Dermis blood vessel endothelial cell (primary cell): ENCODE results near the gene ELMO2. TPM values are rescaled to one million over a fixed set of nuclear protein-coding genes. Genes with fewer than 3 reads are reported as not detected.

Experiments used
- DNase-seq: peaks from one replicate; pipeline ENCODE4 v3.0.0; 2010
- total RNA-seq: library from RNA; depleted of rRNA; stranded (reverse); fragments of >200 nt; gene quantifications from 2 replicates; pipeline ENCODE4 v1.2.3, GENCODE V29; 2014

Gene ELMO2
- total RNA-seq, 1 donor from 2014 or later: 34.7 TPM

GRCh38 chr20:46350201-46350985 is 56.0 kb downstream of the ELMO2 start:
- DNase-seq: peak; percentile 65

DNA sequence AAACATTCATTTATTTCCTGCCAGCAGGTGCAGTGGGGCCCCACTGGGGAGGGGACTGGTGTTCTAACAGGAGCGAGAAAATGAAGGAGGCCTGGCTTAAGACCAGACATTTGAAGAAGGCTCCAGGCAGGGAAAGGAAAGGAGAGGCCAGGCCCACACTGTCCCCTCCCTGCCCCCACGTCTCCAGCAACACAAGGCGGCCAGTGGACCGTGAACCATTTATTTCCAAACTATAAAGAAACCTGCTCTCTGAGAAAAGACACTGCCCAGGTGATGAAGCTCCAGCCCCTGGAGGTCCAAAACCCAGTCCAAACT is 56.7 kb downstream of the ELMO2 start:
- DNase-seq: no peak

DNA sequence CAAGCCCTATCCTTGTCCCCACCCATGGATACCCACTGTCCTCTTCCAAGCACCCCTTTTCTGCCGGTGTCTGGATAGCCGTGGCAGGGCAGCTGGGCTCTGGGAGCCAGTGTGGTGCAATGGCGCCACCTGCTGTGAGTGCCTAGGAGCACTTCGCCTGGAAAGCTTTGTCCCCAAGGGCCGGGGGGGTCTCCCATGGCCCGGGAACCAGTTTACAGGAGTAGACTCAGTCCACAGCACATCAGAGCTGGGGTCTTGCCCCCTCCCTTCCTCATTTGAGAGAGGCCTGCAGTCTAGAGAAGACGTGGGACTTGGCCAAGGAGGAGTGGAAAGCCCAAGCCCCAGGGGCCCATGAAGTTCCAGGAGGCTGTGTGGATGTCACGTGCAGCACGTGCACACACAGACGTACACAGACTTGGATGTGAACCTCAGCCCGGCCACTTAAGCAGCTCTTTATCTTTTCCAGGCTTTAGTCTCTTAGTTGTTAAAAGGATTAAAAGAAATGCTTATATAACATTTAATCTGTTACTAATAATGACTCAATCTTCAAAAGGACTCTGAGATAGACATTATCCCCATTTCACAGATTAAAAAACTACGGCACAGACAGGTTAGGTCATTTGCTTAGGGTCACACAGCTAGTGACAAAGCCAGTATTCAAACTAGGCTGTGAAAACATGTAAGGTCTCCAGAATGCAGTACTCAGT is 57.2 kb downstream of the ELMO2 start:
- peak; percentile 73 for DNase-seq

DNA sequence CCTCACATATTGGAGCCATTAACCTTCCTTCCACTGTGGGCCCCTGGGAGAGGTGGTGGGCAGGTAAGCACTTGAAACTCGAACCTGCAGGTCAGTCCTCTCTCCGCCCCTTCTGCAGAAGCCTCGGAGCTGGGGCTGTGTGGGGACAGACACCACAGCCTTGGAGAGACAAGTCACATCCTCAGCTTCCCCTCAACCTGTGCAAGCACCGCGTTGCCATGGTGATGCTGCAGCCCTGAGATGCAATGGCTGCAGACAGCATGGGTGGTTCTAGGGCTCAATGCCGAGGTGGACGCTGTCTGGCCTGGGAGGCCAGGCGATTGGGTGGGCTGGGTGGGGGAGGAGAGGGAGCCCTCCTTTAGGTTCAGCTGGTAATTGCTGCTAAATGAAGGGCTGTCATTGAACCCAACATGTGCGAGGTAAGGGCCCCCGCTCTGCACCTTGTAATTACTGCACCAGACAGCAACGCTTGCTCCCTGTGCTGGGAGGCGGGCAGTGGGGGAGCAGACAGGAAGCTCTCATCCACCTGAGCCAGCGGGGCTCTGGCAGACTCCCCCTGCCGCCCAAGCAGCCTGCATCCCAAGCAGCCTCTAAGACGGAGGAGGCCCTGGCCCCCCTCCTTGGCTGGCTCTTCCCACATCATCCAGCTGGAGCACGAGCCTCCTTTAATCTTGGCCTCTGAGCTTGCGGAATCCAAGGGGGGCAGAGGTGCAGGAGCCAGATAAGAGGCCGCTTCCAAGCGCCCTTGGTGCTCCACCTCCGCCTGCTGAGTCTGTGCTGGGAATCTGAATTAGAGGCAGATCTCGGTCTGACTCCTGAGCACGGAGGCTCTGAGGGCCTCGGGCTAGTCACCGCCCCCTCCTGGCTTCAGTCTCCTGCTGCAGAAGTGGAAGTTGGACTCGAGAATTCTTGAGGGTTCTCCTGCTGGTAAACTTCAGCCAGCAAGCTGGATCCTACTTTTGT is 58.3 kb downstream of the ELMO2 start:
- DNase-seq: no peak

DNA sequence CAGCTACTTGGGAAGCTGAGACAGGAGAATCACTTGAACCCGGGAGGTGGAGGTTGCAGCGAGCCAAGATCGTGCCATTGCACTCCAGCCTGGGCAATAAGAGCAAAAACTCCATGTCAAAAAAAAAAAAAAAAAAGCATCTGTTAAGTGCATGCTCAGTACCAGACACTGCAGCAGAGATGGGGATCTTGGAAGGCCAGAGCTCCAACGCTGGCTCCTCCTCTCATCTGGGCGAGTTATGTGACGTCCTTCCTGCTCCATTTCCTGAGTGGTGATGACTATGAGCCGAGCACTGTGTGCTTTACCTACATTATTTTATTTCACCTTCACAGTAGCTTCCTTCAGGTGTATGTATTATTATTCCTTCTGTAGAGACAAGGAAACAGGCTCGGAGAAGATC is 59.6 kb downstream of the ELMO2 start:
- no peak for DNase-seq

GRCh38 chr20:46344488-46345162 is 61.8 kb downstream of the ELMO2 start:
- DNase-seq: no peak

- DNase-seq: no peak
Measured at GRCh38 chr20:46343975-46344357, 62.4 kb downstream of the ELMO2 start.

GRCh38 chr20:46343348-46343974 is 63.0 kb downstream of the ELMO2 start:
- no peak for DNase-seq

DNA sequence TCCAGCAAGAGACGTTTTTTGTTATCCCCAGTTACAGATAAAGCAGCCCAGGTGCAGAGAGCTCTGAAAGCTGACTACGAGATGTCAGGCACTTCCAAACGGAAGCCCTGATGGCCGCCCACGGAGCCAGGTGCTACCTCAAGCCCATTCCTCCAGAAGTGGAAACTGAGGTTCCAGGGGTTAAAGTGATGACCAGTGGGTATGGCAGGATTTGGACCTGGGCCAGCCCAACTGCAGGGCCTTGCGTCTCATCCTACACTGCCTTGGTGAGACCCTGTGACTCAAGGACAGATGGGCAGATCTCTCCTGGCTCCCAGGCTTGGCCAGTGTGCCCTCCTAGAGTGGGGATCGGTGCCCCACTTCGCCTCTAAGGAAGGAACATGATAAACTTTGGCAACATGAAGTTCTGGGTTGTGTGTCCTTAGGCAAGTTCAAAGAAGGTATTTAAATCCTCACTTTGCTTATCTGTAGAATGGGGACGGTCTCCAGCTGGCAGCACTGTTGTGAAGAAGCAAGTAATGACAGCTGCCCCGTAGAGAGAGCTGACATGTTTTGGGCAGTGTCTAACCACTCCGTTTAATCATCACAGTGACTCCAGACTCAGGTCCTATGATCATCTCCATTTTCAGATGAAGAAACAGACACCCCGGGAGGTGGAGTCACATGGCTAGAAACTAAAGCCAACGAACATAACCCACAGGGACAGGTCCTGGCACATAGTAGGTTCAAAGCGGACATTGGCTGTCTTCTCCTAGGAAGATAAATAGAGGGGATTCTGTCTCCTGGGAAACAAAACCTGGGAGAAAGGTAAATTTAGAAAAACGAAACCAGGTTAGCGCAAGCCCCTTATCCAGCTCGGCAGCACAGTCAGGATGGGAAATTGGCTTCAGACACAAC is 63.7 kb downstream of the ELMO2 start:
- no peak for DNase-seq

GRCh38 chr20:46342010-46342378 is 64.4 kb downstream of the ELMO2 start:
- no peak for DNase-seq

DNA sequence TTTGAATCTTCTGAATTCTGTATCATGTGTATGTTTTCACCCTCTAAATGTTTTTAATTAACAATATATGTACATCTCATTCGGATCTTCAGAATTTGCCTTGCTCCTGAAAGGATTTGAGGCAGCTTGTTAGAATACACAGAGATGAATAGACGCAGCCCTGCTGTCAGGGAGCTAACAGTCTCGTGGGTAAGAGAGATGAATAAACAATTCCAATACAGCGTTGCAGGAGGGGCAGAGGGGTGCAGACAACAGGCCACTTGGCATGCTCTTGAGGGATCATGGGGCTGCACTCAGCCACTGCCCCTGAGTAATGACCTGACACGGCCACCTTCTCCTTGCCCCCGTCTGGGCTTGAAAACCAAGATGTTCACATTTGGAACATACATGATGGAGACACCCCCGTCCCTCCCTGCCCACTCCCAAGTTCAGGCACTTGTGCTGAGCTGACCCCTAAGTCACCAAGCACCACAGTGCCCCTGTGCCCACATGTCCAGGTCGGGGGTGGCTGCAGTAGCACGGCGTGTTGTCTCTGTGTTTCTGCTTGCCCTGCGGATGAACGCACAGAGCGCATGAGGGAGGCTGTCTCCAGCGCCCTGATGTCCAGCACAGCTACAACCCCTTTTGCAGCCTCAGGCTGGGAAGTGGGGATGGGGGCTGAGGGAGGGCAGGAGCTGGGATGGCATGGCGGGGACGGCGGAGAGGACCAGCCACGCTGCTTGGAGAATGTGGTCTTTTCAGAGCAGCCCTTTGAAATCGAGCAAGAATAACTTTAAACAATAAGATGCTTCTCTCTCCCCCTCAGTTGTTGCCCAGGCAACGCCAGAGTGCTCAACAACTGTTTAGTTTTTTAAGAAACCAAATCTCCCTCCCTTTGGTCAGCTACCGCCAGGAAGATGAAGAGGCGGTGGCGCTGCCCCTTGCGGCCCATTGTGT is 65.1 kb downstream of the ELMO2 start:
- no peak for DNase-seq

DNA sequence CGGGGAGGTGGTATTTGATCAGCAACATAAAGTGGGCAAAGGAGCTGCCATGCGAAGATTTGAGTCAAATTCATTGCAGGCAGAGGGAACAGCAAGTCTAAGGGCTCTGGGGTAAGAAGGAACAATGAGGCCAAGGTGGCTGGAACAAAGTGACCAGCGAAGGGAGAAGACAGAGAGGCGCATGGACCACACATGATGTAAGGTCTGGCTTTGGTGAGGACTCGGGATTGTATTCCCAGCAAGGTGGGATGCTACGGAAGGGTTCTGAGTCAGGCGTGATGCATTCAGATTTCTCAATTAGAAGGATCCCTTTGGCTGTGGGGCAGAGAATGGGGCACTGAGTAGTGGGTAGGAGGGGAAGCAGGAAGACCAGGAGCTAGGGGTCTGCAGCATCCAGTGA is 67.4 kb downstream of the ELMO2 start:
- DNase-seq: no peak

DNA sequence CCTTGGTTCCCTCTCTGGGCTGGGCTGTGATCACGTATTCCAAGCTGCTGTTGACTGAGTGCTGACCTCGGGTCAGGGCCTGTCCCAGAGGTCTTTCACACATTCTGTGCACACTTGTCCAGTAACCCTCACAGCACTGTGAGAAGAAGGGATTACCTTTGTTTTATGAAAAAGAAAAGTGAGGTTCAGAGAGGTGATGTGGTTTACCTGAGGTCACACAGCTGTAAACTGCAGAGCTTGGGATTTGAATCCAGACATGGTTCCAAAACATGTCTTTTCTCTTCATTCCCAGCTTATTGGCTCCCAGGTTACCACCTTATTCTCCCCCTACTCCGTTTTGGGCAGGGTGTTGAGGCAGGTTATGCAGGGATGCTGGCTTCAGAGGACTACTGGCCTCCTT is 69.7 kb downstream of the ELMO2 start:
- DNase-seq: no peak

- DNase-seq: no peak
Measured at GRCh38 chr20:46334303-46334904, 72.0 kb downstream of the ELMO2 start.

GRCh38 chr20:46333161-46333991 is 73.0 kb downstream of the ELMO2 start:
- DNase-seq: no peak

- DNase-seq: no peak
Measured at GRCh38 chr20:46332373-46333160, 73.8 kb downstream of the ELMO2 start.

DNA sequence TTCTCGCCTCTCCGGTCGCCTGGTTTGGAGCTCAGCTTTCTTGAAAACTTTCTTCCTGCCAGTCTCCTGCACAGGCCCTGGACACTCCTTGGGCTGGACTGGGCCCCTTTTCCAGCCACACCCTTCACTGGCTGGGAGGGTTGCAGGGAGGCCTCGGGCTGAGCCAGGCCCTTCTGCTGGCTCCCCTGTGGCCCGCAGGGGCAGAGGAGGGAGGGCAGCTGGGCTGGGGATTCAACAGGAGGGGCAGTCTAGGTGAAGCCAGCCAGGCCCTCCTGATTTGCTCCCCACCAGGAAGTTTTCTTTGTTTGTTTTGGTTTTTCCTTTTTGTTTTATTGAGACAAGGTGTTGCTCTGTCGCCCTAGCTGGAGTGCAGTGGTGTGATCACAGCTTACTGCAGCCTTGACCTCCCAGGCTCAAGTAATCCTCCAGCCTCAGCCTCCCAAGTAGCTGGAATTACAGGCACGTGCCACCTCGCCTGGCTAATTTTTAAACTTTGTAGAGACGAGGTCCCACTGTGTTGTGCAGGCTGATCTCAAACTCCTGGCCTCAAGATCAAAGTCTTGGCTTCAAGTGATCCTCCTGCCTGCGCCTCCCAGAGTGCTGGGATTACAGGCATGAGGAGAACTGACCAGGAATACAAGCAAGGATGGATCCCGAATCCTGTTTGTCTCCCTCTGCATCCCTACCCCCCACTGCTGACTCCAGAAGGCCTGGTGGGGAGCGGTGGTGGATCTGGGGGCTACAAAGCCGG is 74.6 kb downstream of the ELMO2 start:
- no peak for DNase-seq
